ENCODE measurements around the gene FAM110D. TPM values are rescaled to one million over a fixed set of nuclear protein-coding genes. Genes with fewer than 3 reads are reported as not detected.

FAM110D gene
- total and polyA plus RNA-seq, 2 of the 8 experiments (the other 6 are each of a cell fraction or from before 2014, with no cell fraction given), result 0.21 to 0.48 TPM

DNA sequence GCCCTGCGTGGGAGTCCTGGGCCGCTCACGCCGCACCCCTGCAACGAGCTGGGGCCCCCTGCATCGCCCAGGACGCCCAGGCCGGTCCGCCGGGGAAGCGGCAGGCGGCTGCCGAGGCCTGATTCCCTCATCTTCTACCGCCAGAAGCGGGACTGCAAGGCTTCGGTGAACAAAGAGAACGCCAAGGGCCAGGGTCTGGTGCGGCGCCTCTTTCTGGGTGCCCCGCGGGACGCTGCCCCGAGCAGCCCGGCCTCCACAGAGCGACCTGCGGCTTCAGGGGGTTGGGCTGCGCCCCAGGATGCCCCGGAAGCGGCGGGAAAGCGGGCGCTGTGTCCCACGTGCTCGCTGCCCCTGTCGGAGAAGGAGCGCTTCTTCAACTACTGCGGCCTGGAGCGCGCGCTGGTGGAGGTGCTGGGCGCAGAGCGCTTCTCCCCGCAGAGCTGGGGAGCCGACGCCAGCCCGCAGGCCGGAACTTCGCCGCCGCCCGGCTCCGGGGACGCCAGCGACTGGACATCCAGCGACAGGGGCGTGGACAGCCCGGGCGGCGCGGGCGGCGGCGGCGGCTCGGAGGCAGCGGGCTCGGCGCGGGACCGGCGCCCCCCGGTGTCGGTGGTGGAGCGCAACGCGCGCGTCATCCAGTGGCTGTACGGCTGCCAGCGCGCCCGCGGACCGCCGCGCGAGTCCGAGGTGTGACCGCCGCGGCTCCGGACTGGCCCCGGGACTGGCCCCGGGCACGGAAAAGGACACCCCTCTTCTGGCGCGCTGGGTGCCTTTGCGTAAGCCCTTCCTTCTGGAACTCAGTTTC is 2.7 kb downstream of the FAM110D start (continued):
- TF ChIP-seq YY1 (IDR thresholded peaks at IDR 0.05; ENCODE audit: low read depth, low read length) (no peak), RAD21 (IDR thresholded peaks at IDR 0.05 in 1 of 2, conservative IDR thresholded peaks at IDR 0.05 in 1 of 2; ENCODE audit: low read depth in 2 of 2, low read length in 2 of 2) (no peak), ZNF274 (IDR thresholded peaks at IDR 0.05; ENCODE audit: borderline replicate concordance, extremely low read depth, low read length) (no peak), RNF2 (IDR thresholded peaks at IDR 0.05; ENCODE audit: borderline replicate concordance, low read depth, low read length, missing control alignments, poor library complexity, severe bottlenecking) (no peak), CHD2 (IDR thresholded peaks at IDR 0.05; ENCODE audit: low read length) (no peak), JUND (IDR thresholded peaks at IDR 0.05; ENCODE audit: low read length) (no peak), SIX5 (IDR thresholded peaks at IDR 0.05; ENCODE audit: low read depth, low read length) (no peak), CEBPB (IDR thresholded peaks at IDR 0.05; ENCODE audit: low read depth, low read length) (no peak), SIRT6 (IDR thresholded peaks at IDR 0.05; ENCODE audit: low read length) (no peak), KDM5A (IDR thresholded peaks at IDR 0.05; ENCODE audit: low read length) (no peak), HDAC6 (IDR thresholded peaks at IDR 0.05; ENCODE audit: low read depth, low read length) (no peak), CHD1 (IDR thresholded peaks at IDR 0.05; ENCODE audit: low read depth, low read length) (no peak), MAFK (IDR thresholded peaks at IDR 0.05; ENCODE audit: low read depth, low read length) (no peak), TAF7 (optimal IDR thresholded peaks at IDR 0.05; ENCODE audit: borderline replicate concordance, low read depth, low read length) (no peak), POU5F1 (IDR thresholded peaks at IDR 0.05; ENCODE audit: low read depth, low read length) (no peak), POLR2A (IDR thresholded peaks at IDR 0.05; ENCODE audit: control extremely low read depth in 1 of 2, low read depth in 2 of 2, low read length in 2 of 2) (0 out of 3 replicates have a peak, but pooled peaks of 1 of the 2 experiments have one; percentile 40), BACH1 (IDR thresholded peaks at IDR 0.05; ENCODE audit: low read length) (no peak), SP2 (IDR thresholded peaks at IDR 0.05; ENCODE audit: low read length) (no peak), CBX8 (IDR thresholded peaks at IDR 0.05; ENCODE audit: borderline replicate concordance, low read depth, low read length) (no peak), NANOG (IDR thresholded peaks at IDR 0.05; ENCODE audit: insufficient read depth, low read depth, low read length, poor library complexity, severe bottlenecking) (no peak), TAF1 (IDR thresholded peaks at IDR 0.05; ENCODE audit: low read depth, low read length) (no peak)
- TF ChIP-seq, protein P1, sequence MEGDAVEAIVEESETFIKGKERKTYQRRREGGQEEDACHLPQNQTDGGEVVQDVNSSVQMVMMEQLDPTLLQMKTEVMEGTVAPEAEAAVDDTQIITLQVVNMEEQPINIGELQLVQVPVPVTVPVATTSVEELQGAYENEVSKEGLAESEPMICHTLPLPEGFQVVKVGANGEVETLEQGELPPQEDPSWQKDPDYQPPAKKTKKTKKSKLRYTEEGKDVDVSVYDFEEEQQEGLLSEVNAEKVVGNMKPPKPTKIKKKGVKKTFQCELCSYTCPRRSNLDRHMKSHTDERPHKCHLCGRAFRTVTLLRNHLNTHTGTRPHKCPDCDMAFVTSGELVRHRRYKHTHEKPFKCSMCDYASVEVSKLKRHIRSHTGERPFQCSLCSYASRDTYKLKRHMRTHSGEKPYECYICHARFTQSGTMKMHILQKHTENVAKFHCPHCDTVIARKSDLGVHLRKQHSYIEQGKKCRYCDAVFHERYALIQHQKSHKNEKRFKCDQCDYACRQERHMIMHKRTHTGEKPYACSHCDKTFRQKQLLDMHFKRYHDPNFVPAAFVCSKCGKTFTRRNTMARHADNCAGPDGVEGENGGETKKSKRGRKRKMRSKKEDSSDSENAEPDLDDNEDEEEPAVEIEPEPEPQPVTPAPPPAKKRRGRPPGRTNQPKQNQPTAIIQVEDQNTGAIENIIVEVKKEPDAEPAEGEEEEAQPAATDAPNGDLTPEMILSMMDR (IDR thresholded peaks at IDR 0.05; ENCODE audit: control extremely low read depth in 1 of 3, insufficient read depth in 1 of 3, low read depth in 1 of 3, low read length in 3 of 3), result 0 out of 4 replicates have a peak, but pooled peaks of 1 of the 3 experiments have one; percentile 2
